DND-41 (cell line): Measurements from ENCODE around the gene PDE1A.

Experiments
- ATAC-seq: fragments of 200-7000 bp; cut with Tn5 transposase; 3 replicates; pipeline ENCODE4 v1.9.1; 2021; ENCODE audit warnings: low read depth; ENCODE audit not compliant: insufficient read depth
- DNase-seq: peaks from one replicate; pipeline ENCODE4 v3.0.0-alpha.2; 2020
- H2AFZ ChIP-seq: 2 replicates; pipeline ENCODE4 v1.6.0; 2012; ENCODE audit warnings: low read depth, low read length
- H3K27ac ChIP-seq: 2 replicates; pipeline ENCODE4 v1.5.1; 2012; ENCODE audit warnings: low read length, inconsistent platforms
- H3K27me3 ChIP-seq: fragments of 200-600 bp; sonication (generic); 2 replicates; pipeline ENCODE4 v1.6.0; 2012; ENCODE audit warnings: low read length, mild to moderate bottlenecking, inconsistent platforms; ENCODE audit not compliant: insufficient read depth, poor library complexity
- H3K36me3 ChIP-seq: 2 replicates; pipeline ENCODE4 v1.5.1; 2012; ENCODE audit warnings: low read length, inconsistent platforms; ENCODE audit not compliant: insufficient read depth
- H3K4me1 ChIP-seq: 2 replicates; pipeline ENCODE4 v1.5.1; 2012; ENCODE audit warnings: mild to moderate bottlenecking, low read length; ENCODE audit not compliant: insufficient read depth
- H3K4me2 ChIP-seq: 2 replicates; pipeline ENCODE4 v1.6.0; 2012; ENCODE audit warnings: mild to moderate bottlenecking, moderate library complexity, low read length, inconsistent platforms; ENCODE audit not compliant: insufficient read depth
- H3K4me3 ChIP-seq, 2 experiments: fragments of 200-600 bp in 1 of 2; shearing (Covaris generic) in 1 of 2; 2 replicates each; pipeline ENCODE4 v1.5.1; 2012 to 2016; ENCODE audit warnings: inconsistent platforms in 2 of 2, low read length in 2 of 2, mild to moderate bottlenecking in 2 of 2, low read depth in 1 of 2, moderate library complexity in 1 of 2
- H3K79me2 ChIP-seq: 2 replicates; pipeline ENCODE4 v1.6.0; 2012; ENCODE audit warnings: low read length, inconsistent platforms; ENCODE audit not compliant: insufficient read depth
- H3K9ac ChIP-seq: 2 replicates; pipeline ENCODE4 v1.6.0; 2012; ENCODE audit warnings: low read depth, mild to moderate bottlenecking, inconsistent platforms, low read length, moderate library complexity
- H3K9me3 ChIP-seq: 2 replicates; pipeline ENCODE4 v1.5.1; 2012; ENCODE audit warnings: low read length, moderate library complexity, mild to moderate bottlenecking, inconsistent platforms; ENCODE audit not compliant: insufficient read depth, severe bottlenecking
- H4K20me1 ChIP-seq: 2 replicates; pipeline ENCODE4 v1.6.0; 2012; ENCODE audit warnings: low read length; ENCODE audit not compliant: insufficient read depth
- EZH2 ChIP-seq: IDR thresholded peaks from 3 replicates; pipeline ENCODE4 v1.6.1; 2012; ENCODE audit warnings: borderline replicate concordance, low read depth, mild to moderate bottlenecking, moderate library complexity, low read length, inconsistent platforms; ENCODE audit not compliant: severe bottlenecking
- TF ChIP-seq, protein P1 (sequence below): IDR thresholded peaks from 2 replicates; pipeline ENCODE4 v1.5.1; 2012; ENCODE audit warnings: borderline replicate concordance, low read length, moderate library complexity, mild to moderate bottlenecking; ENCODE audit not compliant: poor library complexity, severe bottlenecking; ENCODE audit errors: extremely low read depth

PDE1A gene

GRCh38 chr2:182321096-182321495 lies 105.7 kb downstream of the PDE1A start:
- ATAC-seq (no peak), DNase-seq (no peak)
- Histone ChIP-seq H3K9ac (no peak overlapping the region), H3K4me1 (no peaks in the 10 kb centered on the region), H2AFZ (no peak overlapping the region), H3K36me3 (no peaks in the 10 kb centered on the region), H3K4me2 (no peak overlapping the region), H3K27ac (no peak overlapping the region), H3K27me3 (peaks cover 5% of the 10 kb centered on the region), H3K79me2 (no peaks in the 10 kb centered on the region), H3K9me3 (no peaks in the 10 kb centered on the region), H3K4me3 (no peak overlapping the region), H4K20me1 (no peaks in the 10 kb centered on the region)
- no peak for TF ChIP-seq EZH2
- TF ChIP-seq, protein P1, sequence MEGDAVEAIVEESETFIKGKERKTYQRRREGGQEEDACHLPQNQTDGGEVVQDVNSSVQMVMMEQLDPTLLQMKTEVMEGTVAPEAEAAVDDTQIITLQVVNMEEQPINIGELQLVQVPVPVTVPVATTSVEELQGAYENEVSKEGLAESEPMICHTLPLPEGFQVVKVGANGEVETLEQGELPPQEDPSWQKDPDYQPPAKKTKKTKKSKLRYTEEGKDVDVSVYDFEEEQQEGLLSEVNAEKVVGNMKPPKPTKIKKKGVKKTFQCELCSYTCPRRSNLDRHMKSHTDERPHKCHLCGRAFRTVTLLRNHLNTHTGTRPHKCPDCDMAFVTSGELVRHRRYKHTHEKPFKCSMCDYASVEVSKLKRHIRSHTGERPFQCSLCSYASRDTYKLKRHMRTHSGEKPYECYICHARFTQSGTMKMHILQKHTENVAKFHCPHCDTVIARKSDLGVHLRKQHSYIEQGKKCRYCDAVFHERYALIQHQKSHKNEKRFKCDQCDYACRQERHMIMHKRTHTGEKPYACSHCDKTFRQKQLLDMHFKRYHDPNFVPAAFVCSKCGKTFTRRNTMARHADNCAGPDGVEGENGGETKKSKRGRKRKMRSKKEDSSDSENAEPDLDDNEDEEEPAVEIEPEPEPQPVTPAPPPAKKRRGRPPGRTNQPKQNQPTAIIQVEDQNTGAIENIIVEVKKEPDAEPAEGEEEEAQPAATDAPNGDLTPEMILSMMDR = no peak

GRCh38 chr2:182319556-182320505 lies 107.0 kb downstream of the PDE1A start:
- H3K9me3 ChIP-seq = no peaks in the 10 kb centered on the region
- no peak overlapping the region for H2AFZ ChIP-seq
- no peak overlapping the region for H3K4me2 ChIP-seq
- no peak for DNase-seq
- no peaks in the 10 kb centered on the region for H3K79me2 ChIP-seq
- H3K27me3 ChIP-seq = peaks cover 5% of the 10 kb centered on the region
- H3K36me3 ChIP-seq = no peaks in the 10 kb centered on the region
- H3K27ac ChIP-seq = no peak overlapping the region
- no peak for ATAC-seq
- H3K9ac ChIP-seq = no peak overlapping the region
- H4K20me1 ChIP-seq = no peaks in the 10 kb centered on the region
- H3K4me3 ChIP-seq = no peak overlapping the region
- no peaks in the 10 kb centered on the region for H3K4me1 ChIP-seq
- TF ChIP-seq, protein P1 = no peak
- no peak for TF ChIP-seq EZH2

DNA sequence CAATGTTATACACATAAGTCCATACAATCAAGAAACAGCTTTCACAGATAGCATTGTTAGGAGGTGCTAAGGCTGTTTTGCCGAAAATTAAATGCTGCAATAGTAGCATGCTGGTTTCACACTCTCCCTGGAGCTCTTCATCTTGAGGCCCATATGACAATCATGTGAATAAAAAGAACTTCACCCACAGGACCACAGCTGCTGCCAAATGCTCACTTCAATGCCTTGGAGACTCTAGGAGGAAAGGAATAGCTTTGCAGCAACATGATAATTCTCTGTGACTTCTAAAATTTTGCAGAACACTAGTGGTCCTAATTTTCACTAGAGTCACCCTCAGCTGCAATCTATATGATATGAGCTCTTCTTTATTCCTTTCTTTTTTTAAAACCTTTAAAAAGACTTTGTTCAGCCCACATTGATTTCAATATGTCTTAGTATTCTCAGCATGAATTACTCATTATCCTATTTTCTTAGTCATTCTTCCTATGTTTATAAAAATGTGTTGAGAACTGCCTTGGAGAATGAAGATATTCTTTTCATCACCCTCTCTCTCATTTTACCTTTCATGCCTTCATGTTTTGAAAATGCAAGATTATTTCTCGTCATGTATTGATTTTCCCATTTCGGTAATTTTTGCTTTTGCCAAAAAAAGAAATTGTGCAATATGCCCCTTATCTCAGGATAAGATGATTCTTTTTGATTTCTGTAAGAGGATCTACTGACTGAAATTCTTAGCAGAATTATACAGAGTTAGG lies 108.2 kb downstream of the PDE1A start:
- Histone ChIP-seq H4K20me1 (no peaks in the 10 kb centered on the region), H3K9ac (no peak overlapping the region)
- ATAC-seq = no peak

More for the DNA sequence above, 108.2 kb downstream of the PDE1A start:
- H3K4me1 ChIP-seq = no peaks in the 10 kb centered on the region
- H3K9me3 ChIP-seq = no peaks in the 10 kb centered on the region
- no peaks in the 10 kb centered on the region for H3K36me3 ChIP-seq
- no peak for TF ChIP-seq EZH2
- TF ChIP-seq, protein P1 = no peak
- H3K4me2 ChIP-seq = no peak overlapping the region
- no peaks in the 10 kb centered on the region for H3K79me2 ChIP-seq
- H3K4me3 ChIP-seq = no peak overlapping the region
- no peak for DNase-seq
- H3K27me3 ChIP-seq = peaks cover 5% of the 10 kb centered on the region
- H3K27ac ChIP-seq = no peak overlapping the region
- no peak overlapping the region for H2AFZ ChIP-seq
